Fibroblast of lung (primary cell): Measurements from ENCODE around the gene CD244.
"Not testable (repeated sequence)": the region's sequence is repeated elsewhere in the genome, so short reads cannot be mapped to it uniquely, and the experiment has no call there.

ENCODE experiments used
- EZH2 ChIP-seq: IDR thresholded peaks from 2 replicates; pipeline ENCODE4 v1.5.1; 2012; ENCODE audit warnings: low read length, control low read depth, mild to moderate bottlenecking; ENCODE audit errors: missing control alignments
- TF ChIP-seq, protein P1 (sequence below), 2 donors: IDR thresholded peaks in 1 of 2; conservative IDR thresholded peaks in 1 of 2; 1 replicate in 1 of 2; 2 replicates in 1 of 2; pipeline ENCODE4 v1.5.1; 2011 to 2012; ENCODE audit warnings: low read length in 2 of 2, control low read depth in 1 of 2, inconsistent platforms in 1 of 2, low read depth in 1 of 2, mild to moderate bottlenecking in 1 of 2

DNA sequence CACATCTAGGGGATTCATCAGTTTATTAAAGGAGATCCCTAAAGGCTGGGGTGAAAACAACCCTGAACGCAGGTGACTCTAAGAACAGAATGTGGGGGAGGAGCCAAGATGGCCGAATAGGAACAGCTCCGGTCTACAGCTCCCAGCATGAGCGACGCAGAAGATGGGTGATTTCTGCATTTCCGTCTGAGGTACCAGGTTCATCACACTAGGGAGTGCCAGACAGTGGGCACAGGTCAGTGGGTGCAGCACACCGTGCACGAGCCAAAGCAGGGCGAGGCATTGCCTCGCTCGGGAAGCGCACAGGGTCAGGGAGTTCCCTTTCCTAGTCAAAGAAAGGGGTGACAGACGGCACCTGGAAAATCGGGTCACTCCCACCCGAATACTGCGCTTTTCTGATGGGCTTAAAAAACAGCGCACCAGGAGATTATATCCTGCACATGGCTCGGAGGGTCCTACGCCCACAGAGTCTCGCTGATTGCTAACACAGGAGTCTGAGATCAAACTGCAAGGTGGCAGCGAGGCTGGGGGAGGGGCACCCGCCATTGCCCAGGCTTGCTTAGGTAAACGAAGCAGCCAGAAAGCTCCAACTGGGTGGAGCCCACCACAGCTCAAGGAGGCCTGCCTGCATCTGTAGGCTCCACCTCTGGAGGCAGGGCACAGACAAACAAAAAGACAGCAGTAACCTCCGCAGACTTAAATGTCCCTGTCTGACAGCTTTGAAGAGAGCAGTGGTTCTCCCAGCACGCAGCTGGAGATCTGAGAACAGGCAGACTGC is 79.5 kb downstream of the CD244 start:
- TF ChIP-seq, protein P1, sequence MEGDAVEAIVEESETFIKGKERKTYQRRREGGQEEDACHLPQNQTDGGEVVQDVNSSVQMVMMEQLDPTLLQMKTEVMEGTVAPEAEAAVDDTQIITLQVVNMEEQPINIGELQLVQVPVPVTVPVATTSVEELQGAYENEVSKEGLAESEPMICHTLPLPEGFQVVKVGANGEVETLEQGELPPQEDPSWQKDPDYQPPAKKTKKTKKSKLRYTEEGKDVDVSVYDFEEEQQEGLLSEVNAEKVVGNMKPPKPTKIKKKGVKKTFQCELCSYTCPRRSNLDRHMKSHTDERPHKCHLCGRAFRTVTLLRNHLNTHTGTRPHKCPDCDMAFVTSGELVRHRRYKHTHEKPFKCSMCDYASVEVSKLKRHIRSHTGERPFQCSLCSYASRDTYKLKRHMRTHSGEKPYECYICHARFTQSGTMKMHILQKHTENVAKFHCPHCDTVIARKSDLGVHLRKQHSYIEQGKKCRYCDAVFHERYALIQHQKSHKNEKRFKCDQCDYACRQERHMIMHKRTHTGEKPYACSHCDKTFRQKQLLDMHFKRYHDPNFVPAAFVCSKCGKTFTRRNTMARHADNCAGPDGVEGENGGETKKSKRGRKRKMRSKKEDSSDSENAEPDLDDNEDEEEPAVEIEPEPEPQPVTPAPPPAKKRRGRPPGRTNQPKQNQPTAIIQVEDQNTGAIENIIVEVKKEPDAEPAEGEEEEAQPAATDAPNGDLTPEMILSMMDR (conservative IDR thresholded peaks at IDR 0.05 in 1 of 2, IDR thresholded peaks at IDR 0.05 in 1 of 2; ENCODE audit: low read depth in 1 of 2, low read length in 2 of 2): not testable (repeated sequence)
- not testable (repeated sequence) for TF ChIP-seq EZH2
